Tibial artery (tissue), 4 donors: Measurements from ENCODE around the gene TNFAIP8L1.

Experiments
- DNase-seq, 2 donors: peaks; one replicate each; pipeline ENCODE4 v3.0.0-alpha.2; 2019
- H3K27ac ChIP-seq, 2 donors: fragments of 200-600 bp; sonication (generic) in 1 of 2; 1 replicate in 1 of 2; 2 replicates in 1 of 2; pipeline ENCODE4 v1.5.1; 2018 to 2019; ENCODE audit warnings: mild to moderate bottlenecking in 1 of 2
- H3K27me3 ChIP-seq, 2 donors: fragments of 200-600 bp; sonication (generic) in 1 of 2; one replicate each; pipeline versions ENCODE4 v1.5.1 to v1.6.0; 2016 to 2019
- H3K36me3 ChIP-seq, 3 donors: fragments of 200-600 bp; sonication (generic) in 2 of 3; one replicate each; pipeline ENCODE4 v1.5.1; 2016 to 2019; ENCODE audit warnings: mild to moderate bottlenecking in 2 of 3
- H3K4me1 ChIP-seq, 4 donors: fragments of 200-600 bp; sonication (generic) in 2 of 4; 1 replicate in 3 of 4; 2 replicates in 1 of 4; pipeline ENCODE4 v1.5.1; 2016 to 2019
- H3K4me3 ChIP-seq, 2 donors: fragments of 200-600 bp; sonication (generic) in 1 of 2; 1 replicate in 1 of 2; 2 replicates in 1 of 2; pipeline ENCODE4 v1.5.1; 2018 to 2019; ENCODE audit warnings: mild to moderate bottlenecking in 2 of 2
- H3K9me3 ChIP-seq, 3 donors: fragments of 200-600 bp; sonication (generic) in 1 of 3; one replicate each; pipeline ENCODE4 v1.5.1; 2016 to 2019
- intact Hi-C: fragments of 100-400 bp; cut with DNase I; formaldehyde crosslinking; loops from one replicate; pipeline ENCODE4 v1.15.0; 2023; ENCODE audit warnings: low total_unique reads
- TF ChIP-seq, protein P1 (sequence below), 2 experiments: fragments of 200-600 bp in 1 of 2; fragments of 450-650 bp in 1 of 2; IDR thresholded peaks; one replicate each; pipeline ENCODE4 v1.5.1; 2017 to 2019; ENCODE audit warnings: antibody characterized with exemption in 2 of 2, mild to moderate bottlenecking in 1 of 2, moderate library complexity in 1 of 2

Gene TNFAIP8L1

DNA sequence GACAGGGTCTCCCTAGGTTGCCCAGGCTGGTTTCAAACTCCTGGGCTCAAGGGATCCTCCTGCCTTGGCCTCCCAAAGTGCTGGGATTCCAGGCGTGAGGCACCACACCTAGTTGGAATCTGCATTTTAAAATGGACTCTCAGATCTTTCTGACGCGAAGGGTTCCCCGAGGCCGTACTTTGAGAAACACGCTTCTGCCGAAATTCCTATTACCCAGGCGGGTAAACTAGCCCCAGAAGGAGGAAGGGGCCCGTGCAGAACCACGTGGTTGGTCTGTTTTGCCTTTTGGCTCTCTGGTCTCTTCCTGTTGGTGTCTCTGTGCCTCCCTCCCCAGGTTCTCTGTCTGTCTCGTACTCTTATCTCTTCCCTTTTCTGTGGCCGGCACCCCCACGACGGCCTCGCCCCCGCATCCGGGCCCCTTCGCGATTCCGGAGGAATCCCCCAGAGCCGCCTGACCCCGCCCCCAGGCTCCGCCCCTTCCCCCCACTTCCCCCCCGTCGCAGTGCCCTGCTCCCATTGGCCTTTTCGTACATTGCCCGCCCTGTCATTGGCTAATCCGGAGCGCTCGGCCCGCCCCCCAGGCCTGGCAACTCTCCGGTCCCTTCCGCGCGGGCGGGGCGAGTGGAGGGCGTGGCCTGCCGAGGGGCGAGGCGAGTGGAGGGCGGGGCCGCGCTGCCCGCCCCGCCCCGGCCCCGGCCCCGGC is at the start of gene TNFAIP8L1:
TSS of gene TNFAIP8L1 (plus strand) at position 689 of the 703 bp plus-strand sequence. CDS start 12,354 bp downstream, outside the sequence.
- DNase-seq = peak; percentile 94 to 96
- Histone ChIP-seq H3K27me3 (peaks cover 0 to 20% of the 10 kb centered on the region in 2 donors), H3K4me1 (peaks cover 0 to 34% (median 25%) of the 10 kb centered on the region in 4 donors), H3K4me3 (peak within 1 kb of the TSS; percentile 55 to 61), H3K36me3 (no peaks in the 10 kb centered on the region), H3K27ac (peak within 1 kb of the TSS; percentile 6 to 62), H3K9me3 (no peaks in the 10 kb centered on the region)
- TF ChIP-seq, protein P1, sequence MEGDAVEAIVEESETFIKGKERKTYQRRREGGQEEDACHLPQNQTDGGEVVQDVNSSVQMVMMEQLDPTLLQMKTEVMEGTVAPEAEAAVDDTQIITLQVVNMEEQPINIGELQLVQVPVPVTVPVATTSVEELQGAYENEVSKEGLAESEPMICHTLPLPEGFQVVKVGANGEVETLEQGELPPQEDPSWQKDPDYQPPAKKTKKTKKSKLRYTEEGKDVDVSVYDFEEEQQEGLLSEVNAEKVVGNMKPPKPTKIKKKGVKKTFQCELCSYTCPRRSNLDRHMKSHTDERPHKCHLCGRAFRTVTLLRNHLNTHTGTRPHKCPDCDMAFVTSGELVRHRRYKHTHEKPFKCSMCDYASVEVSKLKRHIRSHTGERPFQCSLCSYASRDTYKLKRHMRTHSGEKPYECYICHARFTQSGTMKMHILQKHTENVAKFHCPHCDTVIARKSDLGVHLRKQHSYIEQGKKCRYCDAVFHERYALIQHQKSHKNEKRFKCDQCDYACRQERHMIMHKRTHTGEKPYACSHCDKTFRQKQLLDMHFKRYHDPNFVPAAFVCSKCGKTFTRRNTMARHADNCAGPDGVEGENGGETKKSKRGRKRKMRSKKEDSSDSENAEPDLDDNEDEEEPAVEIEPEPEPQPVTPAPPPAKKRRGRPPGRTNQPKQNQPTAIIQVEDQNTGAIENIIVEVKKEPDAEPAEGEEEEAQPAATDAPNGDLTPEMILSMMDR (IDR thresholded peaks at IDR 0.05) = no peak
- intact Hi-C loops = loop anchor here (5.0 kb wide), 2 partner anchors 62 to 82 kb away; partner anchors contain the start of gene SEMA6B

DNA sequence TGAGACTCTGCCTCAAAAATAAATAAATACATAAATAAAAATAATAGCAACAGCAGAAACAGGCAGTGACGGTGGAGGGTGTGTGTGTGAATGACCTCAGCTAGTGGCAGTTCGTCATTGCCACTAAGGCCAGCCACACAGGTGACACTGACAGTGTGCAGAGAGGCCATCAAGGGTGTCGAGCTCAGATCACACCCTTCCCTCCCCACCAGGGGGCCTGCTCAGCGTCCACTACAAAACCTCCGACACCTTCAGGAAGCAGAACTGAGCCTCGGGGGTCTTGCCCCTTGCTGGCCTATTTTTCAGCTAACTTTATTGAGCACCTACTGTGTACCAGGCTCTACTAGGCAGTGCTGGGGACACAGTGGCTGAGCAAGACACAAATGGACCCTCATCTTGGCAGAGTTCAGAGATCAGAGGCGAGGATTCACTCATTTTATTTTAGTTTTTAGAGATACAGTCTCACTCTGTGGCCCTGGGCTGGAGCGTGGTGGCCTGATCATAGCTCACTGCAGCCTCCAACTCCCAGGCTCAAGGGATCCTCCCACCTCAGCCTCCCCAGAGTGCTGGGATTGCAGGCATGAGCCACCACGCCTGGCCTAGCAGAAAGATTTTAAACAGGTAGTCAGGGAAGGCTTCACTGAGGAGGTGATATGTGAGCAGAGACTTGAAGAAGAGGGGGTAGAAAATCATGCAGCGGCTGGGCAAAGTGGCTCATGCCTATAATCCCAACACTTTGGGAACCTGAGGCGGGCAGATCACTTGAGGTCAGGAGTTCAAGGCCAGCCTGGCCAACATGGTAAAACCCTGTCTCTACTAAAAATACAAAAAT is 49.5 kb upstream of the TNFAIP8L1 start:
- peaks cover 0 to 2% (median under 1%) of the 10 kb centered on the region in 4 donors for H3K4me1 ChIP-seq
- TF ChIP-seq, protein P1 (IDR thresholded peaks at IDR 0.05) = peak in 1 of 2 experiments; percentile 8
- intact Hi-C loops = no loop called here
- no peak overlapping the region for H3K27ac ChIP-seq
- no peak for DNase-seq
- peaks cover 2 to 82% of the 10 kb centered on the region in 2 donors for H3K27me3 ChIP-seq
- no peak overlapping the region for H3K4me3 ChIP-seq
- H3K36me3 ChIP-seq = no peaks in the 10 kb centered on the region
- no peaks in the 10 kb centered on the region for H3K9me3 ChIP-seq

DNA sequence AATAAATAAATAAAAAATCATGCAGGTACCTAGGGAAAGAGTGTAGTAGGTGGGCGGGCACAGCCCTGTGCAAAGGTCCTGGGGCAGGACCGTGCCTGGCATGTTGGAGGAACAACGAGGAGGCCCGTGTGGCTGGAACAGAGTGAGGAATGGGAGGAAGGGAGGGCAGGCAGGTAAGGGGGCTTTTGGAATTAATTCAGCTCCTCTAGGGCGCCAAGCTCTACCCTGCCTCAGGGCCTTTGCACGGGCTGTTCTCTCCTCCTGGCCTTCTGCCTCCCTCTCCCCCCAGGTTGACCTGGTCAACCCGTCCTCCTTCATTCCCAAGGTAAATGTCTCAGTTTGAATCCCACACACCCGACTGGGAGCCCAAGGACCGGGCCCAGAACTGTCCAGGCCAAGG is 48.8 kb upstream of the TNFAIP8L1 start:
- no peak overlapping the region for H3K27ac ChIP-seq
- H3K9me3 ChIP-seq = no peaks in the 10 kb centered on the region
- no peaks in the 10 kb centered on the region for H3K36me3 ChIP-seq
- TF ChIP-seq, protein P1 (IDR thresholded peaks at IDR 0.05) = no peak
- H3K27me3 ChIP-seq = peaks cover 0 to 82% of the 10 kb centered on the region in 2 donors
- intact Hi-C loops = no loop called here
- no peak for DNase-seq
- no peak overlapping the region for H3K4me3 ChIP-seq
- H3K4me1 ChIP-seq = no peaks in the 10 kb centered on the region

DNA sequence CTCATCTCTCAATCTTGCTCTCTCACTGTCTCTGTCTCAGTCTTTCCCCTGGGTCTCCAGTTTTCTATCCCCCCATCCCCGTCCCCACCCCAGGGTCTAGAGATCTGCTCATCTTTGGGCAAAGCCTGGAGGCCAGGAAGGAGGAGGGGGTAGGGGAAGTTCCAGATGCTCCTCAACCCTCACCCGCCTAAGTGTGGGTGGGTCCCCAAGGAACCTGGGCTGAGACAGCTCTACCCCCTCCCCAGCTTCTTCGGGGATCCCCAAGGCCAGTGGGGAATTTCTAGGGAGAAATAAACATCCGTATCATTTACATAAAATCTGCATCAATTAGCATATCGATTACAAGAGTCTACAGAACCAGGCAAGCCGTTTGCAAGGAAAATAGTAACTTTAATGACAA is 48.0 kb upstream of the TNFAIP8L1 start:
- Histone ChIP-seq H3K4me1 (no peaks in the 10 kb centered on the region), H3K27ac (no peak overlapping the region), H3K36me3 (no peaks in the 10 kb centered on the region), H3K27me3 (peaks cover 0 to 82% of the 10 kb centered on the region in 2 donors), H3K4me3 (no peak overlapping the region), H3K9me3 (no peaks in the 10 kb centered on the region)
- DNase-seq = no peak
- TF ChIP-seq, protein P1 (IDR thresholded peaks at IDR 0.05) = no peak
- intact Hi-C loops = no loop called here

DNA sequence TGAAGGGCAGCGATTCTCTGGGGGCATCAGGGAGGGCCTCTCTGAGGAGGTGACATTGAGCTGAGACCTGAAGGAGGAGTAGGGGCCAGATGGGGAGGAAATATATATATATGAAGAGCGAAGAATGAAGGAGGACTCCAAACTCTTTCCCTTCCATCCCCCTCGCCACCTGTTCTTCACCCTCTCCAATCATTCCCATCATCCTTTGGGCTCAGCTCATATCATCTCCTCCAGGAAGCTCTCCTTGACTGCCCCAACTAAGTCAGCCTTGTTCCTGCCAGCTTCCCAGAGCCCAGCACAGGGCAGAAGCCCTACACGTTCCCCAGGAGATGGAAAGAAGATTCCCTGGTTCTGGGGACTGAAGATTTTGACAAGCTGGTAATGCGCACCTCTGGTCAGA is 46.9 kb upstream of the TNFAIP8L1 start:
- DNase-seq = no peak
- Histone ChIP-seq H3K36me3 (no peaks in the 10 kb centered on the region), H3K4me3 (no peak overlapping the region), H3K9me3 (no peaks in the 10 kb centered on the region), H3K27ac (no peak overlapping the region), H3K4me1 (no peaks in the 10 kb centered on the region), H3K27me3 (peaks cover 0 to 82% of the 10 kb centered on the region in 2 donors)
- TF ChIP-seq, protein P1 (IDR thresholded peaks at IDR 0.05) = no peak
- intact Hi-C loops = no loop called here
